SJCRH30 (cell line): ENCODE data around the gene SOX30. TPM values are rescaled to one million over a fixed set of nuclear protein-coding genes. Genes with fewer than 3 reads are reported as not detected.

Experiments used
- DNase-seq, 2 experiments: peaks; one replicate each; pipeline ENCODE4 v3.0.0-alpha.2; 2015 to 2020
- H3K27ac ChIP-seq: fragments of 250-450 bp; sonication (Bioruptor Pico); 2 replicates; pipeline ENCODE4 v1.5.1; 2020; ENCODE audit warnings: mild to moderate bottlenecking, moderate library complexity
- H3K27me3 ChIP-seq: fragments of 250-450 bp; sonication (Bioruptor Pico); 2 replicates; pipeline ENCODE4 v1.5.1; 2020; ENCODE audit warnings: mild to moderate bottlenecking, moderate library complexity
- H3K36me3 ChIP-seq: fragments of 250-450 bp; sonication (Bioruptor Pico); 2 replicates; pipeline ENCODE4 v1.5.1; 2020; ENCODE audit warnings: mild to moderate bottlenecking, moderate library complexity
- H3K4me1 ChIP-seq: fragments of 250-450 bp; sonication (Bioruptor Pico); 2 replicates; pipeline ENCODE4 v1.5.1; 2020; ENCODE audit warnings: mild to moderate bottlenecking, moderate library complexity
- H3K4me3 ChIP-seq: fragments of 250-450 bp; sonication (Bioruptor Pico); 2 replicates; pipeline ENCODE4 v1.5.1; 2020; ENCODE audit warnings: mild to moderate bottlenecking, moderate library complexity
- H3K9me3 ChIP-seq: fragments of 250-450 bp; sonication (Bioruptor Pico); replicated peaks from 2 replicates; pipeline ENCODE4 v1.5.1; 2020; ENCODE audit warnings: mild to moderate bottlenecking, moderate library complexity
- total RNA-seq: library from RNA; depleted of rRNA; stranded (reverse); fragments of >200 nt; shearing (Covaris generic); gene quantifications from 2 replicates; pipeline ENCODE4 v1.2.3, GENCODE V29; 2014; rRNA removed

Gene SOX30
- total RNA-seq, 1 experiment from 2014 or later, result not detected

DNA sequence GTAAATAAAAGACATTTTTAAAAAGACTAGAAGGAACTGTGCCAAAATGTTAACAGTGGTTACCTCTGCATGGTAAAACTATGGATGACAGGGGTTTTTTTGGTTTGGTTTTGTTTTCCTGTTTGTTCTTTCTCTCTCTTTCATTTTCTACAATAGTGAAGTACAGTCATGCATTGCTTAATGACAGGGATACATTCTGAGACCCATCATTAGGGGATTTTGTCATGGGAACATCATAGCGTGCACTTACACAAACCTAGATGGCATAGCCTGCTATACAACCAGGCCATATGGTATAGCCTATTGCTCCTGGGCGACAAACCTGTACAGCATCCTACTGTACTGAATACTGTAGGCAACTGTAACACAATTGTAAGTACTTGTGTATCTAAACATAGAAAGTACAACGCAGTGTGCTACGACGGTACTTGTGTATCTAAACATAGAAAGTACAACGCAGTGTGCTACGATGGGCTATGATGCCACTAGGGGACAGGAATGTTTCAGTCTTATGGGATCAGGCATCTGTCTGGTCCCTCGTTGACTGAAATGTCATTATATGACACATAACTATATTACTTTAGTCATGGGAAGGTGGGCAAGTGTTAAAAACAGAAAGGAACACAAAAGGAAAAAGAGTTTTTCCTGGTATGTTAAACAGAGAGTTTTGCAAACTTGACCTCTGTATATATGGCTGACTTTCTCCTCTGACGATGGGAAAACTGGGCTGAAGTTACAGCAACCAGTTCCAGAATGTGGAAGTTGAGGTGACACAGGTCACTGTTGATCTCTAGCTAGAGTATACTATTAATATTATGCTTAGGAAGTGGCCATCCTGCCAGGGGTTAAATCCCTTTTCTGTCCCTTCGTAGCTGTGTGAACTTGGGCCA lies 69.3 kb downstream of the SOX30 start:
- Histone ChIP-seq H3K9me3 (no peaks in the 10 kb centered on the region), H3K4me1 (no peaks in the 10 kb centered on the region), H3K4me3 (no peak overlapping the region), H3K27ac (no peak overlapping the region), H3K27me3 (no peaks in the 10 kb centered on the region), H3K36me3 (no peaks in the 10 kb centered on the region)
- no peak for DNase-seq

DNA sequence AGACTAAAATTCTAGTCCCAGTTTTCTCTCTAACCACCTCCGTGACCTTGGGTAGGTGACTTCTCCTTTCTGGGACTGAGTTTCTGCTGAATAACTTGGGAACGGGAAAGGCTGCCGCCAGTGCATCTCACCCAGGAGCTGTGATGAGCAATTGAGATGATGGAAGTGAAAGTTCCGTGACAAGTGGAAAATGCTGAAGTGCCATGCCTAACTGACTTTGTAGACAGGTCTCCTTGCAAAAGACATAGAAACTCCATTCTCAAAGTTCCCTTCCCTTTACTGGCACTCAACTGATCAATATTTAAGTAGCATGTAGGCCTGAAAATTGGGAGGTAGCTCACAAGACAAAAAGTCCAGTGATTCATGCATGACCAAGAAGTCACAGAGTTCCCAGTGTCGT lies 70.3 kb downstream of the SOX30 start:
- Histone ChIP-seq H3K27ac (no peak overlapping the region), H3K36me3 (no peaks in the 10 kb centered on the region), H3K4me3 (no peak overlapping the region), H3K4me1 (peaks cover 3% of the 10 kb centered on the region; the same call in 1 of the 2 replicates), H3K27me3 (no peaks in the 10 kb centered on the region), H3K9me3 (no peaks in the 10 kb centered on the region)
- no peak for DNase-seq

DNA sequence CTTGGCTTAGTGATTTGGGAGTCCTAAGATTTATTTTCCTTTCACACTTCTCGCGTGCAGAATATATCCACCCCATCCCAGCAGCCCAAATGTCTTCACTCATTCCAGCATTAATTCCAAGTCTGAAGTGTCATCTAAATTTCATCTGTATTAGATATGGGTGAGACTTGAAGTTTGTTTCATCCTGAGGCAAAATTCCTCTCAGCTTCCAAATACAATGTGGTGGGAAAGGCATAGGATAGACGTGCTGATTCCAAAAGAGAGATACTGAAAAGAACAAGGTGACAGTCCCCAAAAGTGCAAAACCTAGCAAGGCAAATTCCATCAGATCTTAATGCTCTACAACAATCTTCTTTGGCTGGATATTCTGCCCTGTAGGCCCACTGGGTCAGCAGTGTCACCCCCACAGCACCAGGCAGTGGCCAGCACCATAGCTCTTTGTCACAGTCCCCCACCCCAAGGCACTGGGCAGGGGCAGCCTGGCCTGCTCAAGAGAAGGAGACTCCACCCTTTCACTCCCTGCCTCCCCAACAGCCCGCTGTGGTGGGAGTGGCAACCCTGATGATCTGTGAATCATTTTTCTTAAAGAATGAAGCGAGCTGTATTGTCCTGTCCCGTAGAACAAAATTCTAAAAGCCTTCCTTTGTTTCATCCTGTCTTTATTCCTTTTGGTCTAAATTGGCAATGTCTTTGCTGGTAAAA lies 74.0 kb downstream of the SOX30 start:
- no peaks in the 10 kb centered on the region for H3K27me3 ChIP-seq
- no peak overlapping the region for H3K4me3 ChIP-seq
- no peak overlapping the region for H3K27ac ChIP-seq
- 0 out of 2 replicates have a peak, but pooled peaks cover 4% of the 10 kb centered on the region for H3K9me3 ChIP-seq
- H3K36me3 ChIP-seq, result no peaks in the 10 kb centered on the region
- no peak for DNase-seq
- H3K4me1 ChIP-seq, result peaks cover 9% of the 10 kb centered on the region

DNA sequence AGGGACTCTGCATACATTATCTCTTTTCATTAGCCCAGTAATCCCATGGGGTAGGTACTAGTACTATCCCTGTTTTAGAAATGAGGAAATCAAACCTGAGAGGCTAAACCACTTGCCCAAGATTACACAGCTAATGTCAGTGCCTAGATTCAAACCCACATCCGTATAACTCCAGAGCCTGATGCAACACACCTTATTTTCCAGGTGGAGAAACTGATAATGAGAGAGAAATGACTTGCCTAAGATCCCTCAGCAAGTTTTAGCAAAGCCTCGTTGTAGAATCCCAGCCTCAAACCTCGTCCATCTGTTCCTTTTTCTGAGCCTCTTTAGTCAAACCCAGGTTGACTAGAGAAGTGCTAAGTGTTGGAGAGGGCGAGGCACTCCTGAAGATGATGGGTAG lies 75.6 kb downstream of the SOX30 start:
- H3K9me3 ChIP-seq, result 0 out of 2 replicates have a peak, but pooled peaks cover 4% of the 10 kb centered on the region
- no peaks in the 10 kb centered on the region for H3K27me3 ChIP-seq
- DNase-seq, result no peak
- no peak overlapping the region for H3K27ac ChIP-seq
- H3K4me3 ChIP-seq, result no peak overlapping the region; the same call in 1 of the 2 replicates
- H3K36me3 ChIP-seq, result no peaks in the 10 kb centered on the region
- H3K4me1 ChIP-seq, result peaks cover 17% of the 10 kb centered on the region

Other genes starting within 250 kb of the SOX30 start
- not detected in 2 replicates for gene NIPAL4, start 192.2 kb downstream of the SOX30 start, total RNA-seq
- gene ADAM19, start 76.7 kb downstream of the SOX30 start, total RNA-seq, result 45.1 and 50.0 TPM in 2 replicates
- gene C5orf52, start 19.1 kb upstream of the SOX30 start, total RNA-seq, result not detected in 2 replicates
- 23.8 and 27.2 TPM in 2 replicates for gene THG1L, start 79.0 kb upstream of the SOX30 start, total RNA-seq
- gene LSM11, start 91.3 kb upstream of the SOX30 start, total RNA-seq, result 10.9 and 11.0 TPM in 2 replicates
- gene CLINT1, start 206.7 kb upstream of the SOX30 start, total RNA-seq, result 77.5 and 83.2 TPM in 2 replicates